DOHH2 (cell line): ENCODE data around the gene TET2.

Experiments used
- CTCF ChIP-seq: fragments of 200-600 bp; sonication (generic); IDR thresholded peaks from one replicate; pipeline ENCODE4 v1.5.1; 2014; ENCODE audit warnings: antibody characterized with exemption, mild to moderate bottlenecking, low read depth, low read length; ENCODE audit not compliant: poor library complexity, severe bottlenecking
- EZH2phosphoT487 ChIP-seq: fragments of 200-600 bp; sonication (generic); IDR thresholded peaks from 2 replicates; pipeline ENCODE4 v1.6.1; 2017; ENCODE audit warnings: borderline replicate concordance, mild to moderate bottlenecking, antibody characterized with exemption, low read length, moderate library complexity, mixed read lengths

- TF ChIP-seq CTCF: no peak
- no peak for TF ChIP-seq EZH2phosphoT487
Observed at GRCh38 chr4:105174098-105174497, 27.4 kb downstream of the TET2 start.
